Measurements from ENCODE around the gene PIMREG.

PIMREG gene

DNA sequence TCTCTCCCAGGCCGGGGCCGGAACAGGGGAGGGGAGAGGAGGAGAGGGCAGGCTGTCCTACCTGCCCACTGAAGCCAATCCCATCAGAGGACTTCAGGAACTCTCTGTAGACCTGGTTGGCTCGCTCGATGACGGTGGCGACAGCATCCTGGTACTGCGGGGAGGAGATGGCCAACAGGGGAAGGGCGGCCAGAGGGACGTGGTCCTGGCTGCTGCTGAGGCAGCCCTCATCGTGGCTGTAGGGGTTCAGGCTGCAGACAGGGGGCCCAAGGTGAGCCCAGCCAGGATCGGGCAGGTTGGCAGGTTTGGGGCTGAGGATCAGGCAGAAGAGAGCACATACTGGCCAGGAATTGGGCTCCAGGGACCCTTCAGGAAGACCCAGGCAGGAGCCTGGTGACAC lies 34.2 kb downstream of the PIMREG start:
- Histone ChIP-seq H3K9me3 (ENCODE audit: control insufficient read depth, insufficient read depth, low read length) (no peaks in the 10 kb centered on the region), H3K9me2 (replicated peaks; ENCODE audit: control insufficient read depth, low read length) (no peaks in the 10 kb centered on the region), H3K4me2 (ENCODE audit: low read length) (no peak overlapping the region), H4K20me1 (ENCODE audit: control insufficient read depth, insufficient read depth, low read depth, low read length) (no peaks in the 10 kb centered on the region), H3K27me3 (ENCODE audit: control insufficient read depth, low read length) (no peaks in the 10 kb centered on the region), H3K36me3 (ENCODE audit: control insufficient read depth, low read length) (no peaks in the 10 kb centered on the region), H3K4me1 (ENCODE audit: control insufficient read depth, low read length) (no peaks in the 10 kb centered on the region), H3K27ac (ENCODE audit: low read depth, low read length) (no peak overlapping the region), H3K79me2 (ENCODE audit: control insufficient read depth, low read length) (no peaks in the 10 kb centered on the region), H3F3A (ENCODE audit: control insufficient read depth, insufficient read depth) (no peaks in the 10 kb centered on the region), H3K4me3 (ENCODE audit: low read length) (no peak overlapping the region)
- TF ChIP-seq EZH2phosphoT487 (IDR thresholded peaks at IDR 0.05; ENCODE audit: borderline replicate concordance, low read length) (no peak), CTCF (IDR thresholded peaks at IDR 0.05; ENCODE audit: low read depth, low read length, poor library complexity, severe bottlenecking) (no peak)

DNA sequence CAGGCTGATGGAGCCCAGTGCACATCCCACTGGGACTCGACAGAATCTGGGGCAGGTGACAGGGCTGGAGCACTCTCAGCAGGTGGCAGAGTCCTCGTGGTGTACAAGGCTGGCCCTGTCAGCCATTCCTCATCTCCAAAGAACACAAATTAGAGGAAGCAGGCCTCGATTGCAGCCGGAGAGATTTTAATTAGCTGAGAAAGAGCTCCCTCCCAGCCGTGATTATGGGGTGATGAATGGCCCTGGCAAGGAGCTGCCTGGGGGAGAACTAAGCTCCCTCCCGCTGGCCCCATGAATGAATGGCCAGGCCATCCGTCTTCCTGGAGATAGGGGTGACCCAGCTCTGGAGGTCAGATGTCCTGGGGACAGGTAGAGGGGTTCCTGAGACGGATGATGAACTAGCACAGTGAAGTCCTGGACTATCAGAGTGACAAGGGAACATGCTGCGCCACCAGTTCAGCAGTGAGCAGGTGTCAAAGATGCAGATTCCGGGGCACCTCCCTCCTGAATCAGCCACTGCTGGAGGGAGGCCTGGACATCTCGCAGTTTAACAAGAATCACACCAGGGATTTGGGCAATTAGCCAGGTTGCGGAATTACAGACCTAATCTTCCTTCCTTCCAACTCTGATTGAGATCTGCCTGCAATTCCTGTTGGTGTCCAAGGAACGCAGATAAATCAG lies 35.5 kb downstream of the PIMREG start:
- Histone ChIP-seq H3K79me2 (ENCODE audit: control insufficient read depth, low read length) (no peaks in the 10 kb centered on the region), H3K4me1 (ENCODE audit: control insufficient read depth, low read length) (no peaks in the 10 kb centered on the region), H3K4me3 (ENCODE audit: low read length) (no peak overlapping the region), H3K9me2 (replicated peaks; ENCODE audit: control insufficient read depth, low read length) (no peaks in the 10 kb centered on the region), H4K20me1 (ENCODE audit: control insufficient read depth, insufficient read depth, low read depth, low read length) (no peaks in the 10 kb centered on the region), H3K27me3 (ENCODE audit: control insufficient read depth, low read length) (no peaks in the 10 kb centered on the region), H3K27ac (ENCODE audit: low read depth, low read length) (no peak overlapping the region), H3K9me3 (ENCODE audit: control insufficient read depth, insufficient read depth, low read length) (no peaks in the 10 kb centered on the region), H3F3A (ENCODE audit: control insufficient read depth, insufficient read depth) (no peaks in the 10 kb centered on the region), H3K4me2 (ENCODE audit: low read length) (no peak overlapping the region), H3K36me3 (ENCODE audit: control insufficient read depth, low read length) (no peaks in the 10 kb centered on the region)
- TF ChIP-seq CTCF (IDR thresholded peaks at IDR 0.05; ENCODE audit: low read depth, low read length, poor library complexity, severe bottlenecking) (no peak), EZH2phosphoT487 (IDR thresholded peaks at IDR 0.05; ENCODE audit: borderline replicate concordance, low read length) (no peak)

GRCh38 chr17:6480303-6480675 lies 36.0 kb downstream of the PIMREG start:
- Histone ChIP-seq H3K36me3 (ENCODE audit: control insufficient read depth, low read length) (no peaks in the 10 kb centered on the region), H3K27ac (ENCODE audit: low read depth, low read length) (no peak overlapping the region), H3K27me3 (ENCODE audit: control insufficient read depth, low read length) (no peaks in the 10 kb centered on the region), H3F3A (ENCODE audit: control insufficient read depth, insufficient read depth) (no peaks in the 10 kb centered on the region), H3K9me2 (replicated peaks; ENCODE audit: control insufficient read depth, low read length) (no peaks in the 10 kb centered on the region), H3K4me1 (ENCODE audit: control insufficient read depth, low read length) (no peaks in the 10 kb centered on the region), H3K9me3 (ENCODE audit: control insufficient read depth, insufficient read depth, low read length) (no peaks in the 10 kb centered on the region), H3K4me2 (ENCODE audit: low read length) (no peak overlapping the region), H3K79me2 (ENCODE audit: control insufficient read depth, low read length) (no peaks in the 10 kb centered on the region), H3K4me3 (ENCODE audit: low read length) (no peak overlapping the region), H4K20me1 (ENCODE audit: control insufficient read depth, insufficient read depth, low read depth, low read length) (no peaks in the 10 kb centered on the region)
- TF ChIP-seq CTCF (IDR thresholded peaks at IDR 0.05; ENCODE audit: low read depth, low read length, poor library complexity, severe bottlenecking) (no peak), EZH2phosphoT487 (IDR thresholded peaks at IDR 0.05; ENCODE audit: borderline replicate concordance, low read length) (no peak)
